GM12878 (cell line): ENCODE results near the gene ITFG1.

Experiments
- CEBPB ChIP-seq, 2 experiments: fragments of 150-350 bp in 1 of 2; IDR thresholded peaks; 2 replicates each; pipeline ENCODE4 v1.6.1; 2012 to 2014; ENCODE audit warnings: low read depth in 2 of 2, low read length in 2 of 2, borderline replicate concordance in 1 of 2, inconsistent platforms in 1 of 2
- CTCF ChIP-seq, 3 experiments: IDR thresholded peaks in 2 of 3; conservative IDR thresholded peaks in 1 of 3; 2 replicates each; pipeline ENCODE4 v1.5.1; 2011; ENCODE audit warnings: low read depth in 3 of 3, low read length in 3 of 3, mild to moderate bottlenecking in 3 of 3, control low read depth in 2 of 3, moderate library complexity in 2 of 3, inconsistent platforms in 1 of 3, mixed read lengths in 1 of 3; ENCODE audit not compliant: control insufficient read depth in 2 of 3, insufficient read depth in 1 of 3; ENCODE audit errors: extremely low read depth in 1 of 3
- EP300 ChIP-seq, 2 experiments: fragments of 150-350 bp in 1 of 2; IDR thresholded peaks; 2 replicates each; pipeline ENCODE4 v1.6.1; 2011 to 2012; ENCODE audit warnings: low read depth in 2 of 2, low read length in 2 of 2, borderline replicate concordance in 1 of 2, improper control_type of control experiment in 1 of 2, inconsistent platforms in 1 of 2; ENCODE audit not compliant: control insufficient read depth in 1 of 2
- EZH2 ChIP-seq: IDR thresholded peaks from 2 replicates; pipeline ENCODE4 v1.6.1; 2012; ENCODE audit warnings: low read depth, mild to moderate bottlenecking, control low read depth, inconsistent platforms, low read length, borderline replicate concordance; ENCODE audit not compliant: control insufficient read depth
- NRF1 ChIP-seq: conservative IDR thresholded peaks from 2 replicates; pipeline ENCODE4 v1.6.1; 2011; ENCODE audit warnings: mild to moderate bottlenecking, low read depth, low read length, improper control_type of control experiment
- POLR2A ChIP-seq: IDR thresholded peaks from 2 replicates; pipeline ENCODE4 v1.6.1; 2011; ENCODE audit warnings: low read depth, mild to moderate bottlenecking, low read length
- POLR2AphosphoS2 ChIP-seq: IDR thresholded peaks from 2 replicates; pipeline ENCODE4 v1.6.1; 2011; ENCODE audit warnings: low read depth, mild to moderate bottlenecking, low read length, improper control_type of control experiment, moderate library complexity
- POLR2AphosphoS5 ChIP-seq: IDR thresholded peaks from 2 replicates; pipeline ENCODE4 v1.6.1; 2011; ENCODE audit warnings: mild to moderate bottlenecking, low read length, inconsistent platforms
- POU2F2 ChIP-seq: IDR thresholded peaks from 3 replicates; pipeline ENCODE4 v1.6.1; 2011; ENCODE audit warnings: low read depth, mild to moderate bottlenecking, low read length, borderline replicate concordance
- SP1 ChIP-seq: IDR thresholded peaks from one replicate; pipeline ENCODE4 v1.6.1; 2011; ENCODE audit warnings: low read depth, low read length
- TAF1 ChIP-seq: IDR thresholded peaks from 2 replicates; pipeline ENCODE4 v1.6.1; 2011; ENCODE audit warnings: mild to moderate bottlenecking, low read depth, low read length, borderline replicate concordance
- TBL1XR1 ChIP-seq: IDR thresholded peaks from 2 replicates; pipeline ENCODE4 v1.6.1; 2012; ENCODE audit warnings: low read depth, low read length, improper control_type of control experiment
- YY1 ChIP-seq: IDR thresholded peaks from 2 replicates; pipeline ENCODE4 v1.6.1; 2011; ENCODE audit warnings: low read depth, mild to moderate bottlenecking, low read length
- ZBTB11 ChIP-seq: fragments of 450-650 bp; formaldehyde crosslinking; IDR thresholded peaks from 2 replicates; pipeline ENCODE4 v1.5.0; 2022; ENCODE audit warnings: mild to moderate bottlenecking, missing genetic modification characterization

DNA sequence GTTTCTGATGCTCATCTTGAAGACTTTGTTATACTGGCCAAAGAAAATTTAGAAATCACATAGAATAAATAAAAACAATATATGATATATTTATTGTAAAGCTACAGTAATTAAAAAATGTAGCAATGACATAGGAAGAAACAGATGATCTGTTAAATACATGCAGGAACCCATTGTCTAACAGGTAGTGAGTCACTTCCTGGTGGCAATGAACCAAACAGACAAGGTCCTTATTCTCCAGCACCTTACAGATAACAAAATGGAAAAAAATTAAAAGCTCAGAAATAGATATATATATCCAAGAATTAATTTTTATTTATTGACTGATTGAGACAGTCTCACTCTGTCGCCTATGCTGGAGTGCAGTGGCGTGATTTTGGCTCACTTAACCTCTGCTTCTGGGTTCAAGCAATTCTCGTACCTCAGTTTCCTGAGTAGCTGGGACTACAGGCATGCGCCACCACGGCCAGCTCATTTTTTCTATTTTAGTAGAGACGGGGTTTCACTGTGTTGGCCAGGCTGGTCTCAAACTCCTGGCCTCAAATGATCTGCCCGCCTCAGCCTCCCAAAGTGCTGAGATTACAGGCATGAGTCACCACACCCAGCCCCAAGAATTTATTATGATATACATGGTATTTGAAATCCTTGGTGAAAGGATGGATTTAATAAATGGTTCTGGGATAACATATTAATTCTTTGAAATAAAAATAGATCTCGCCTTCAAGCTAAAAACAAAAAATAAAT, 324.6 kb downstream of the ITFG1 start:
- TF ChIP-seq EP300 (IDR thresholded peaks at IDR 0.05; ENCODE audit: borderline replicate concordance in 1 of 2, control insufficient read depth in 1 of 2, low read depth in 2 of 2, low read length in 2 of 2), result no peak
- TF ChIP-seq POLR2AphosphoS5, result no peak
- no peak for TF ChIP-seq YY1
- TF ChIP-seq CEBPB (IDR thresholded peaks at IDR 0.05; ENCODE audit: borderline replicate concordance in 1 of 2, low read depth in 2 of 2, low read length in 2 of 2), result no peak
- TF ChIP-seq CTCF (IDR thresholded peaks at IDR 0.05 in 2 of 3, conservative IDR thresholded peaks at IDR 0.05 in 1 of 3; ENCODE audit: control insufficient read depth in 2 of 3, extremely low read depth in 1 of 3, insufficient read depth in 1 of 3, low read depth in 3 of 3, low read length in 3 of 3), result no peak
- no peak for TF ChIP-seq TAF1
- no peak for TF ChIP-seq POLR2A
- TF ChIP-seq SP1, result no peak
- TF ChIP-seq POU2F2, result no peak
- TF ChIP-seq EZH2, result no peak
- TF ChIP-seq ZBTB11 (CRISPR knock-in tag), result no peak
- TF ChIP-seq NRF1, result no peak
- no peak for TF ChIP-seq TBL1XR1
- no peak for TF ChIP-seq POLR2AphosphoS2
